Prostate gland (tissue), 2 donors: ENCODE measurements around the gene CRY1. TPM values are rescaled to one million over a fixed set of nuclear protein-coding genes. Genes with fewer than 3 reads are reported as not detected.
"Not testable (repeated sequence)": the region's sequence is repeated elsewhere in the genome, so short reads cannot be mapped to it uniquely, and the experiment has no call there.

Source experiments
- DNase-seq: peaks from one replicate; pipeline ENCODE4 v3.0.0-alpha.2; 2019; ENCODE audit warnings: low spot score
- H3K27ac ChIP-seq, 2 donors: fragments of 200-600 bp; sonication (generic); 2 replicates each; pipeline ENCODE4 v1.5.1; 2017 to 2019
- H3K27me3 ChIP-seq: fragments of 200-600 bp; sonication (generic); replicated peaks from 2 replicates; pipeline ENCODE4 v1.5.1; 2019; ENCODE audit not compliant: insufficient read depth
- H3K36me3 ChIP-seq, 2 donors: fragments of 200-600 bp; sonication (generic); 1 replicate in 1 of 2; 2 replicates in 1 of 2; pipeline versions ENCODE4 v1.5.1 to v1.8.1; 2017 to 2019
- H3K4me1 ChIP-seq: fragments of 200-600 bp; sonication (generic); replicated peaks from 2 replicates; pipeline ENCODE4 v1.5.1; 2019
- H3K4me3 ChIP-seq, 2 donors: fragments of 200-600 bp; sonication (generic); 2 replicates each; pipeline ENCODE4 v1.5.1; 2017 to 2019
- H3K9me3 ChIP-seq: fragments of 200-600 bp; sonication (generic); 2 replicates; pipeline ENCODE4 v1.5.1; 2017
- CTCF ChIP-seq, 4 experiments: fragments of 200-600 bp in 2 of 4; fragments of 450-650 bp in 2 of 4; sonication (generic) in 2 of 4; IDR thresholded peaks; 1 replicate in 3 of 4; 2 replicates in 1 of 4; pipeline ENCODE4 v1.5.1; 2016 to 2019; ENCODE audit warnings: antibody characterized with exemption in 4 of 4, mild to moderate bottlenecking in 2 of 4, moderate library complexity in 2 of 4
- POLR2A ChIP-seq: fragments of 450-650 bp; IDR thresholded peaks from one replicate; pipeline ENCODE4 v1.6.1; 2016; ENCODE audit warnings: antibody characterized with exemption, mild to moderate bottlenecking
- POLR2AphosphoS5 ChIP-seq: sonication (generic); formaldehyde crosslinking; IDR thresholded peaks from one replicate; pipeline ENCODE4 v1.6.1; 2017; ENCODE audit warnings: antibody characterized with exemption
- WGBS: methylation state at CpG from one replicate; pipeline ENCODE4 v1.1.5; 2018; 5-methylcytosine and 5-hydroxymethylcytosine counted together
- intact Hi-C: fragments of 100-400 bp; cut with DNase I; formaldehyde crosslinking; loops from one replicate; pipeline ENCODE4 v1.14.2; 2022
- total RNA-seq, 2 donors: library from RNA; depleted of rRNA; stranded (reverse); fragments of >200 nt; gene quantifications; one replicate each; pipeline ENCODE4 v1.1.0, GENCODE V29; 2016

Gene CRY1
- total RNA-seq, 2 donors from 2014 or later: 15.7 to 35.2 TPM

GRCh38 chr12:107011519-107011918 lies 81.8 kb downstream of the CRY1 start:
- no peak for DNase-seq
- TF ChIP-seq CTCF (IDR thresholded peaks at IDR 0.05) (no peak), POLR2AphosphoS5 (no peak), POLR2A (no peak)
- Histone ChIP-seq H3K27ac (no peak overlapping the region), H3K36me3 (no peaks in the 10 kb centered on the region), H3K9me3 (no peaks in the 10 kb centered on the region), H3K4me3 (no peak overlapping the region), H3K27me3 (no peaks in the 10 kb centered on the region), H3K4me1 (no peaks in the 10 kb centered on the region)
- intact Hi-C loops: no loop called here
- WGBS: 96% methylated on average over 2 of the region's 2 CpGs

- 98% methylated on average over 4 of the region's 4 CpGs for WGBS
- Histone ChIP-seq H3K27me3 (no peaks in the 10 kb centered on the region), H3K27ac (no peak overlapping the region), H3K4me1 (no peaks in the 10 kb centered on the region), H3K4me3 (no peak overlapping the region), H3K36me3 (no peaks in the 10 kb centered on the region), H3K9me3 (no peaks in the 10 kb centered on the region)
- intact Hi-C loops: no loop called here
- no peak for TF ChIP-seq POLR2AphosphoS5
- TF ChIP-seq CTCF (IDR thresholded peaks at IDR 0.05): no peak
- no peak for TF ChIP-seq POLR2A
- DNase-seq: no peak
These were observed 85.9 kb downstream of the CRY1 start for GRCh38 chr12:107007411-107007810.

- H3K36me3 ChIP-seq, DNase-seq, H3K27me3 ChIP-seq, H3K27ac ChIP-seq, intact Hi-C loops, H3K4me3 ChIP-seq, H3K4me1 ChIP-seq, H3K9me3 ChIP-seq: not testable (repeated sequence)
- 67% methylated on average over 4 of the region's 4 CpGs for WGBS
These were observed 90.7 kb downstream of the CRY1 start for GRCh38 chr12:107002665-107003064.

GRCh38 chr12:106999446-106999845 lies 93.9 kb downstream of the CRY1 start:
- no peaks in the 10 kb centered on the region for H3K27me3 ChIP-seq
- no peaks in the 10 kb centered on the region for H3K36me3 ChIP-seq
- no peak for DNase-seq
- H3K9me3 ChIP-seq: no peaks in the 10 kb centered on the region
- TF ChIP-seq POLR2A (no peak), CTCF (IDR thresholded peaks at IDR 0.05) (no peak), POLR2AphosphoS5 (no peak)
- intact Hi-C loops: no loop called here
- H3K4me1 ChIP-seq: no peaks in the 10 kb centered on the region
- no peak overlapping the region for H3K27ac ChIP-seq
- 77% methylated on average over 6 of the region's 6 CpGs for WGBS
- H3K4me3 ChIP-seq: no peak overlapping the region

- WGBS: 95% methylated on average over 1 of the region's 1 CpG
- intact Hi-C loops: no loop called here
- H3K36me3 ChIP-seq: no peaks in the 10 kb centered on the region
These were observed 95.4 kb downstream of the CRY1 start for GRCh38 chr12:106997916-106998315.

GRCh38 chr12:106996102-106996501 lies 97.2 kb downstream of the CRY1 start:
- DNase-seq, H3K4me3 ChIP-seq, H3K36me3 ChIP-seq, H3K9me3 ChIP-seq, H3K27me3 ChIP-seq, intact Hi-C loops, H3K27ac ChIP-seq, H3K4me1 ChIP-seq: not testable (repeated sequence)
- 97% methylated on average over 5 of the region's 5 CpGs for whole genome bisulfite sequencing

More at GRCh38 chr12:106997916-106998315, 95.4 kb downstream of the CRY1 start:
- no peak overlapping the region for H3K27ac ChIP-seq
- no peaks in the 10 kb centered on the region for H3K4me1 ChIP-seq
- DNase-seq: no peak
- H3K9me3 ChIP-seq: no peaks in the 10 kb centered on the region
- no peaks in the 10 kb centered on the region for H3K27me3 ChIP-seq
- no peak overlapping the region for H3K4me3 ChIP-seq
- TF ChIP-seq POLR2AphosphoS5 (no peak), POLR2A (no peak), CTCF (IDR thresholded peaks at IDR 0.05) (no peak)
